ENCODE results near the gene NANOS3.

The NANOS3 gene

DNA sequence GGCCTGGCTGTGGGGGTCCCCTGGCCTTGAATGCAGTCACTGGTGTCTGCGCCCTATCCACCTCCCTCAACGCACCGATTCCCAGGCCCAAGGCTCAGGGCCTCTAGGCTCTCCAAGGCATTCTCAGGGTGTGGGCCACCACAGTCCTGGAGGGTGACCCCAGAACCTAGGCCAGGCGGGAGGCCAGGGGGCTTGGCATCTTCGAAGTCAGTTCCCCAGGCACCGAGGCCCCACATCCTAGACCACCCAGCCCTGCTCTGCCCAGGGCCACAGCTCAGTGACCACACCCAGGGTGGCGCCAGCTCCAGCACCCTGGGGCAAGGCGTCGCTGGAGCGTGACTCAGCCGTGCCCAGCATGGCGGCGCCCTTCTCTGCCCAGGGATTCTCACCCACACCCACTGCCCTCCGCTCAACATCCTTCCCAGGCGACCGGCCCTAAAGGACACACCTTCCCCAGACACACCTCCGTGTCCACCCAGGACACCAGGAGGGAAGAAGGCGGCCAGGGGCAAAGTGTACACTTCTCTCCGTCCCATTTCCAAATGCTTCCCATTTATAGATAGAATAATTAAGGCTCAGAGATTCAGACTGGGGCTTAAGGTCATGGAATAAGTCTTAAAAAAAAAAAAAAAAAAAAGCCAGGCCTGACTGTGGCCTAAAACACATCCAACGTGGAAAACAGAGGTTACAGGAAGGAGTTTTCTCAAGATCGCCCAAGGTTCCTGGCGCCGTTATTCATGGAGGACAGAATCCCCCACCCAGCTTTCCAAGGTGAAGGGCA, 36.4 kb upstream of the NANOS3 start:
- Histone ChIP-seq H3K27ac (peak overlapping the region; percentile 100), H3K4me3 (peak overlapping the region; percentile 99)
- TF ChIP-seq, protein P1, sequence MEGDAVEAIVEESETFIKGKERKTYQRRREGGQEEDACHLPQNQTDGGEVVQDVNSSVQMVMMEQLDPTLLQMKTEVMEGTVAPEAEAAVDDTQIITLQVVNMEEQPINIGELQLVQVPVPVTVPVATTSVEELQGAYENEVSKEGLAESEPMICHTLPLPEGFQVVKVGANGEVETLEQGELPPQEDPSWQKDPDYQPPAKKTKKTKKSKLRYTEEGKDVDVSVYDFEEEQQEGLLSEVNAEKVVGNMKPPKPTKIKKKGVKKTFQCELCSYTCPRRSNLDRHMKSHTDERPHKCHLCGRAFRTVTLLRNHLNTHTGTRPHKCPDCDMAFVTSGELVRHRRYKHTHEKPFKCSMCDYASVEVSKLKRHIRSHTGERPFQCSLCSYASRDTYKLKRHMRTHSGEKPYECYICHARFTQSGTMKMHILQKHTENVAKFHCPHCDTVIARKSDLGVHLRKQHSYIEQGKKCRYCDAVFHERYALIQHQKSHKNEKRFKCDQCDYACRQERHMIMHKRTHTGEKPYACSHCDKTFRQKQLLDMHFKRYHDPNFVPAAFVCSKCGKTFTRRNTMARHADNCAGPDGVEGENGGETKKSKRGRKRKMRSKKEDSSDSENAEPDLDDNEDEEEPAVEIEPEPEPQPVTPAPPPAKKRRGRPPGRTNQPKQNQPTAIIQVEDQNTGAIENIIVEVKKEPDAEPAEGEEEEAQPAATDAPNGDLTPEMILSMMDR (IDR thresholded peaks at IDR 0.05) = no peak
- no peak for DNase-seq (ENCODE audit: low spot score)

DNA sequence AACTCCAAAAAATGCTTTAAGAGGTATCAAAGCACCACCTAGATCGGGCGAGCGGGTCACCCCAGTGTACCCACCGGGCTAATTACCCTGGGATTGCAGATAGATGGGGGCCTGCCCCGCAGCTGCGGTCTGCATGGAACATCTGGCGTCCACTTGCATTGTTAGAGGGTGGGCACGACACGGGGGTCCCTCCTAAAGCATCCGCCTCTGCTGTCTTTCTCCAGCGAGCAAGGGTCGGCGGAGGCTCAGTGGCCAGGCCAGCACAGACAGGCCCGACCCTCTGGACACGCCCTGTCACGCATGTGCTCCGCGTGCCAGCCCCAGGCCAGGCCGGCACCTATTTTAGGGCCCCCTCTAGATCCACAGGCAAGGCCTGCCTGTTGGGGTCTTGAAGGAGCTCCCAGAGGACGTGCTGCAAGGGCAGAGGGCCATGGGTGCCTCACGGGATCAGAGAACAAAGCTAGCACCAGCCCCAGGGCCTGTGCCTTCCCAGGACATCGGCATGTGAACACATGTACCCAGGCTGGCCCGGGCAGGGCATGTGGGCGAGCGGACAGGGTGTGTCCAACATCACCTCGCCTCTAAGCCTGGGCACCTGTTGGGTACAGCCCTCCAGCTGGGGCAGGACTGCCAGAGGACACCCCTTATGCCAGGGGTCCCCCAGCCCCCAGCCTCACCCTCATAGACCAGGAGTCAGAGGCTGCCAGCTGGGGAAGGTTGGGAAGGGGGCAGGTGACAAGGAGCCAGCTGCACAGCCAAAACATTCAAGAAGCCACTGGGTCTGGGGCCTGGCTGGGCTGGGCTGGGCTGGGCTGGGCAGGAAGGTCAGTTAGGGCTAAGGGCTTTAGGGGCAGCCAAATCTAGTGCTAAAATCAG, 35.6 kb upstream of the NANOS3 start:
- TF ChIP-seq, protein P1 (IDR thresholded peaks at IDR 0.05) = no peak
- Histone ChIP-seq H3K27ac (peak overlapping the region; percentile 100), H3K4me3 (peak overlapping the region; percentile 99)
- no peak for DNase-seq (ENCODE audit: low spot score)

DNA sequence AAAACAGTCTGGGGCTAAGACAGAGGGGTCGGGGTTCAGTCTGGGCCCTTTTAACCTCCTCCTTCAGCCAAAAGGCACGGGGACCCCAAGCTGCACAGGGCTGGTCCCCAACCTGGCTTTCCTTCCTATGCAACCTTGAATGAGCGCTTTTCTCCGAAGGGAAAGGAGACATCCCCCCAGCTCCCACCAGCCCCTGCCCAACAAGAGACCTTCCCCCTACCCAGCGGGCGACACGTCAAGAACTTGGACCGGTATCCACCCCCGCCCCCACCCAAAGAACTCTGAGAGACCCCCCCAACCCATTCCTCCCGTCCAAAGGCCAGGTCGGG, 35.0 kb upstream of the NANOS3 start:
- DNase-seq (ENCODE audit: low spot score) = no peak
- peak overlapping the region; percentile 100 for H3K27ac ChIP-seq
- TF ChIP-seq, protein P1 (IDR thresholded peaks at IDR 0.05) = no peak
- H3K4me3 ChIP-seq = peak overlapping the region; percentile 99

DNA sequence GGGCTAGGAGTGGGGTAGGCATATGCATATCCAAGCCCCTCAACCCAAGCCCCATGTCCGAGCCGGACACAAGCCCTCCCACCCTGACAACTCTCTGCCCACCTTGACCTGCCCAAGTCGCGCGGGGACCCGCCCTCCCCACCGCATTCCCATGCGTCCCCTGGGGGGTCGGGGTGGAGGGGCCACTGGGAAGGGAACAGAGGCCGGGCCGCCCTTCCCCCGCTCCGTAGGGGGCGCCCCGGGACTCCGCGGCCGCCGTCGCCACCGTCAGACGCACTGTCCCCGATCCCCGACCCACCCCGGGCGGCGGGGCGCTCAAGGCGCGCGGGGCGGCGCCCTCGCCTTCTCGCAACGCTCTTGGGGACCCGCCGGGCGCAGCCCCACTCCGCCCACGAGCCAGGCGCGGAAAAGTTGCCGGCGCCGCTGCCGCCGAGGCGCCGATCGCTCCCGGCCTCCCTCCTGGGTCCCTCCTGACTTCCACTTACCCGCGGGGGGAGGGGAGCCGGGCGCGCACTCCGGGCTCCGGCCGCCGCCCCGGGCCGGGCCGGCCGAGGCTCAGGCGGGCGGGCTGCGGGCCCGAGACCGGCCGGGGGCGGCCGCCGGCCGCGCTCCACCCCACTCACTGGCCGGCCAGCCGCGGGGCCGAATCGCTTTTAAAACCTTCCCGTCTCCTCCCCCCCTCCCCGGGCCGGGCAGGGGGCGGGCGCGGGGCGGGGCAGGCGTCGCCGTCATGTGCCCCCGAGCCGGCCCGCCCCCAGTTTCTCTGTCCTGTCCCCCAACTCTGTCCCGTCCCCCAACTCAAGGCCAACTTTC, 34.4 kb upstream of the NANOS3 start:
- peak; percentile 92 for DNase-seq (ENCODE audit: low spot score)
- TF ChIP-seq, protein P1 (IDR thresholded peaks at IDR 0.05) = no peak
- Histone ChIP-seq H3K27ac (peak overlapping the region; percentile 100), H3K4me3 (peak overlapping the region; percentile 99)

DNA sequence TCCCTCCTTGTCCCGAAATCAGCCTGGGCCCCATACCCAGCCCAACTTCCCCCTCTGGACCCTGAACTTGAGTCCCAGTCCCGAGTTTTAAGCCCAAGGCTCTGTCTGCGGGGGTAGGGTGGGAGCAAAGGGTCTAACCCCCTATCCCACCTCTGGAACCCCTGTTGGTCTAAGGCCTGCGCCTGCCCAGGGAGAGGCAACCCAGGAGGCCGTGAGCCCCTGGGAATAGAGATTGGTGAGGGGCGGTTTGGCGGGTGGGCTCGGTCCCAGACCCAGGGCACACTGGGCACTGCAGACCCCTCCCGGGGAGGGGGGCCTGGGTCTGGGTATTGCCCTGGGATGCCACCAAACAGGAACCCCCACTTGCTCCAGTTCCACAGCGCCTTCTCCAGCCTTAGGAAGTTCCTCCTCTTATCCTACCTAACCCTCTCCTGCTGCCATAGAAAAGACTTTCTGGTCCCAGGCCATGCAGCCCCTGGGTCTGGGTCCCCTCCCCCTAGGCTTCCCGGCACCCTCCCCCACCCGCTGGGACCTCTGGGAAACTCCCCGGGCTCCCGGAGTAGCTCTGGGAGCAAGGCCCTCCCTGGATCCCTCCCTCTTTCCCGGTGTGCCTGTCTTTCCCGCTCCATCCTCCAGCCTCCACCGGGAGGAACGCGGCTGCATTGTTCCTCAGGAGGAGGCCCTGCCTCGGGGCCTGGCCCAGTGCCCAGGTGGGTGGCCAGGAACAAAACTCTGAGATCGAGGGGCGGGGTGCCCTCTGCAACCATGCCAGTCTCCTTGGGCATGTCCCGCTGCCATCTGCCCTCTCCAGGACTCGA, 33.6 kb upstream of the NANOS3 start:
- Histone ChIP-seq H3K4me3 (peak overlapping the region; percentile 99), H3K27ac (peak overlapping the region; percentile 100)
- TF ChIP-seq, protein P1 (IDR thresholded peaks at IDR 0.05) = no peak
- DNase-seq (ENCODE audit: low spot score) = no peak

DNA sequence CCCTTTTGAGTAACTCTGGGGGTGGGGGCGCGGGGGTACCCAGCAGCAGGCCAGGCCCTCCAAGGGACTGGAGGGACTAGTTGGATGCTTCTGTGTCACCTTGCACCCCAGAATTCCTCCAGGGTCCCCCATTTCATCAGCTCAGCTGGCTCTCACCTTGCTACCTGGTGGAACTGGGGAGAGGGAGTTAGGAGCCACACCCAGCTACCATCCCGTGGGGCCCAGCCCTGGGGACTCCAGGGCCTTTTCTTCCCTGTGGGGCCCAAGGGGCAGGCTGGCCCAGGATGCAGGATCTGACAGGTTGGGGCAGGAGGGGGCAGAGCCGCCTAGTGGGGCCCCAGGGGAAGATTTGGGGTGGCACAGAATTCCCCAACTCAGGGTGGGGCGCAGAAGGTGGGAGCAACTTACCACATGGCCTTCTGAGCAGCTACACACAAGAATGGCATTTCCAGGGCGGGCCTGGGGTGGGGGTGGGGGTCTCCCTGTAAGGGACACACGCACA, 32.8 kb upstream of the NANOS3 start:
- Histone ChIP-seq H3K27ac (peak overlapping the region; percentile 100), H3K4me3 (peak overlapping the region; percentile 99)
- TF ChIP-seq, protein P1 (IDR thresholded peaks at IDR 0.05) = no peak
- DNase-seq (ENCODE audit: low spot score) = no peak
